ENCODE measurements around the gene MEGF8.

- TF ChIP-seq TAF1 (IDR thresholded peaks at IDR 0.05; ENCODE audit: borderline replicate concordance, insufficient read depth, low read length) = no peak
- no peak for TF ChIP-seq POLR2AphosphoS5 (IDR thresholded peaks at IDR 0.05; ENCODE audit: low read depth, low read length)
- TF ChIP-seq REST (IDR thresholded peaks at IDR 0.05; ENCODE audit: insufficient read depth in 1 of 2, low read depth in 2 of 2, low read length in 2 of 2) = no peak
- no peak for TF ChIP-seq SIN3A (IDR thresholded peaks at IDR 0.05; ENCODE audit: borderline replicate concordance, insufficient read depth, low read length)
Observed at GRCh38 chr19:42353341-42354015, 28.0 kb downstream of the MEGF8 start.

Data from PFSK-1 (cell line).